Calu3 (cell line): ENCODE measurements around the gene CUZD1. TPM values are rescaled to one million over a fixed set of nuclear protein-coding genes. Genes with fewer than 3 reads are reported as not detected.

Source experiments
- BruUV-seq: library from RNA; stranded (reverse); fragments of 400-500 nt; replicated peaks from 2 replicates; lab custom pipeline; 2021; lab: Mats Ljungman, UMichigan
- CTCF ChIA-PET: fragments of 300-600 bp; sonication (Branson Sonifier 250); formaldehyde crosslinking; loops from one replicate; lab custom pipeline; 2022; ENCODE audit warnings: antibody characterized with exemption; lab: Charles Lee
- DNase-seq: peaks from one replicate; pipeline ENCODE4 v3.0.0; 2022
- H3K27ac Mint-ChIP-seq: one replicate; pipeline ENCODE4 v1.8.0; 2022; ENCODE audit warnings: mixed read lengths; ENCODE audit not compliant: unreplicated experiment
- H3K27me3 Mint-ChIP-seq: one replicate; pipeline ENCODE4 v1.8.0; 2022; ENCODE audit warnings: mixed read lengths; ENCODE audit not compliant: unreplicated experiment
- H3K36me3 Mint-ChIP-seq: one replicate; pipeline ENCODE4 v1.8.0; 2022; ENCODE audit warnings: mild to moderate bottlenecking, moderate library complexity, mixed read lengths; ENCODE audit not compliant: insufficient read depth, unreplicated experiment
- H3K4me1 Mint-ChIP-seq: one replicate; pipeline ENCODE4 v1.8.0; 2022; ENCODE audit warnings: mild to moderate bottlenecking, low read depth, mixed read lengths; ENCODE audit not compliant: unreplicated experiment
- H3K4me3 Mint-ChIP-seq: one replicate; pipeline ENCODE4 v1.8.0; 2022; ENCODE audit warnings: mild to moderate bottlenecking, low read depth, moderate library complexity, mixed read lengths; ENCODE audit not compliant: unreplicated experiment
- H3K9me3 Mint-ChIP-seq: one replicate; pipeline ENCODE4 v1.8.0; 2022; ENCODE audit warnings: low read depth, mixed read lengths; ENCODE audit not compliant: unreplicated experiment
- intact Hi-C: fragments of 100-400 bp; cut with micrococcal nuclease; formaldehyde crosslinking; loops from one replicate; pipeline ENCODE4 v1.10.0; 2022; ENCODE audit not compliant: unreplicated experiment
- total RNA-seq: library from RNA; stranded (reverse); gene quantifications from 2 replicates; pipeline ENCODE4 v1.2.3, GENCODE V29; 2022
- TF ChIP-seq, protein P1 (sequence below): fragments of 200-600 bp; IDR thresholded peaks from one replicate; pipeline ENCODE4 v1.8.0; 2022; ENCODE audit warnings: antibody characterized with exemption; ENCODE audit not compliant: unreplicated experiment

CUZD1 gene
- total RNA-seq, 1 experiment from 2014 or later: 1.5 TPM

DNA sequence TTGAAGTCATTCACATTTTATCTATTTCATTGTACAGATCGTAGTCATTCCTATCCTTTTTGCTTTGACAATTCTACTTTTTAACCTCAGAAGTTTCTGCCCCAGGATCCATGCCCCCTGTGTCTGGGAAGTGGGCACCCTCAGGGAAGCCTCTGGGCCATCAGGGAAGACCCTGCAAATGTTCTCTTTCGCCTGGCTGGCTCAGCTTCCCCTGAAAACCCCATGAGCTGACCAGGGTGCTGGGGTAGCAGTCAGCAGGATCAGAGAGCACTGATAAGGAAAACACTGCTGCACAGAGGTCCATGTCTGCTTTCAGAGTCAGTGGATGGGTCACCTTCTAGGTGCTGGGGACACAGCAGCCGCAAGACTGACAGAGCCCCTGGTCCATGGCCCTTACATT lies 23.8 kb downstream of the CUZD1 start:
- no TSS peak for BruUV-seq
- no peaks in the 10 kb centered on the region for H3K4me1 Mint-ChIP-seq
- H3K27me3 Mint-ChIP-seq: peaks cover 79% of the 10 kb centered on the region
- intact Hi-C loops: no loop called here
- H3K36me3 Mint-ChIP-seq: no peaks in the 10 kb centered on the region
- CTCF ChIA-PET: no interaction called here
- DNase-seq: no peak
- H3K9me3 Mint-ChIP-seq: no peaks in the 10 kb centered on the region
- H3K27ac Mint-ChIP-seq: no peak overlapping the region
- TF ChIP-seq, protein P1, sequence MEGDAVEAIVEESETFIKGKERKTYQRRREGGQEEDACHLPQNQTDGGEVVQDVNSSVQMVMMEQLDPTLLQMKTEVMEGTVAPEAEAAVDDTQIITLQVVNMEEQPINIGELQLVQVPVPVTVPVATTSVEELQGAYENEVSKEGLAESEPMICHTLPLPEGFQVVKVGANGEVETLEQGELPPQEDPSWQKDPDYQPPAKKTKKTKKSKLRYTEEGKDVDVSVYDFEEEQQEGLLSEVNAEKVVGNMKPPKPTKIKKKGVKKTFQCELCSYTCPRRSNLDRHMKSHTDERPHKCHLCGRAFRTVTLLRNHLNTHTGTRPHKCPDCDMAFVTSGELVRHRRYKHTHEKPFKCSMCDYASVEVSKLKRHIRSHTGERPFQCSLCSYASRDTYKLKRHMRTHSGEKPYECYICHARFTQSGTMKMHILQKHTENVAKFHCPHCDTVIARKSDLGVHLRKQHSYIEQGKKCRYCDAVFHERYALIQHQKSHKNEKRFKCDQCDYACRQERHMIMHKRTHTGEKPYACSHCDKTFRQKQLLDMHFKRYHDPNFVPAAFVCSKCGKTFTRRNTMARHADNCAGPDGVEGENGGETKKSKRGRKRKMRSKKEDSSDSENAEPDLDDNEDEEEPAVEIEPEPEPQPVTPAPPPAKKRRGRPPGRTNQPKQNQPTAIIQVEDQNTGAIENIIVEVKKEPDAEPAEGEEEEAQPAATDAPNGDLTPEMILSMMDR: no peak
- H3K4me3 Mint-ChIP-seq: no peak overlapping the region

DNA sequence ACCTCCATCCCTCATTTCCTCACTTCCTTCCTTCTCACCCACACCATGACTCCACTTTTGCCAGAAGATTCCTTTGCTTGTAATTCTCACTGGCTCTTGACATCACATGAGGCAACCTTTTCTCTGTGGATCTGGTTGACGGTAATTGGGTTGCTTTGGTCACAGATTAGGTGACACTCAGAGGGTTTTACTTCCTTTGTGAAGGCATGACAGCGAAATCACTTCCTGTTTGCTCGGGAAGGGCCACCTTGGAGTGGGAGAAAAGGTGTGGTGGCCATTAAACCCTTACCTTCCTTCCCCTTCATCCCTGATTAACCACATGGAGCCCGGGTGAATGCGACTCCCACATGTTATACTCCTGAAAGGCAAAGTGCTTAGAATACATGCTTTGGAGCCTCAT lies 30.2 kb downstream of the CUZD1 start:
- no peaks in the 10 kb centered on the region for H3K36me3 Mint-ChIP-seq

DNA sequence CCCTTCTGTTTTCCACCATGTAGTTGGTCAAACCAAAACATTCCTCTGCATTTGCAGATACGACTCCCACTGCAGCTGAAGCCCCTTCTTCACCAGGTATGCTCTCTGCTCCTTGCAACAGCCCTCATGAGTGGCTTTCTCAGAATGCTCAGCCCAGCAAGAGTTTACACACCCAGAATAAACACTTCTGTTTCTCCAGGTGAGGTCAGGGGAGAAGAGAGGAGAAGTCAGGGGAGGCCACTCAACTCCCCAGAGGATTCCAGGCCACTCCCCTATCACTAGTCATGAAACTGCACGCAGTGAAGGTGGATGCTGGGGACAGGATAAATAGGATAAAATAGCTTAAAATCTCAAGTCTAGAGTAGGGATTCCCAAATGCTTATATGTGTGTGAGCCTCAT lies 31.2 kb downstream of the CUZD1 start:
- H3K4me1 Mint-ChIP-seq: no peaks in the 10 kb centered on the region
- intact Hi-C loops: no loop called here
- BruUV-seq: no TSS peak
- H3K9me3 Mint-ChIP-seq: no peaks in the 10 kb centered on the region
- peaks cover 55% of the 10 kb centered on the region for H3K27me3 Mint-ChIP-seq
- TF ChIP-seq, protein P1: no peak
- no peak overlapping the region for H3K4me3 Mint-ChIP-seq
- CTCF ChIA-PET: no interaction called here
- DNase-seq: no peak
- no peak overlapping the region for H3K27ac Mint-ChIP-seq
- no peaks in the 10 kb centered on the region for H3K36me3 Mint-ChIP-seq

More for the DNA sequence above, 30.2 kb downstream of the CUZD1 start:
- BruUV-seq: no TSS peak
- intact Hi-C loops: no loop called here
- no peaks in the 10 kb centered on the region for H3K9me3 Mint-ChIP-seq
- DNase-seq: no peak
- CTCF ChIA-PET: no interaction called here
- TF ChIP-seq, protein P1: no peak
- H3K4me1 Mint-ChIP-seq: no peaks in the 10 kb centered on the region
- no peak overlapping the region for H3K27ac Mint-ChIP-seq
- no peak overlapping the region for H3K4me3 Mint-ChIP-seq
- peaks cover 65% of the 10 kb centered on the region for H3K27me3 Mint-ChIP-seq

DNA sequence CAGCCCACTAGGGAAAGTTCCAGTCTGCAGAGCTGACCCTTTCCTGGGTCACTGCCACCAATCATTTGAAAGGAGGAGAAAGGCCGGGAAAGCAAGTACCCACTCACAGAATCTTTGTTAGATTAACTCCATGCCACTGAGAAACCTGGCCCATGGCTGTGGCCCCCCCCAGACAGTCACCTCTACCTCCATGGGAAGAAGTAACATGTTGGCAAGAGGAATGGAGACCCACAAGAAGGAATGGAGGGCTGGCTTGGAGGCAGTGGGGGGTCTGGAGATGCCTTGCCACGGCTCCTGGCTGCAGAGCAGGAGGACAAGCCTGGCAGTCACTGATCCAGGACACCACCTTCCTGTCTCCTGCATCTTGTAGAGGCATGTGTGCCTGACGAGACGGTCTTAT lies 32.9 kb downstream of the CUZD1 start:
- Mint-ChIP-seq H3K27me3 (peaks cover 50% of the 10 kb centered on the region), H3K4me1 (no peaks in the 10 kb centered on the region), H3K9me3 (no peaks in the 10 kb centered on the region), H3K36me3 (no peaks in the 10 kb centered on the region), H3K4me3 (no peak overlapping the region), H3K27ac (no peak overlapping the region)
- intact Hi-C loops: no loop called here
- no peak for DNase-seq
- CTCF ChIA-PET: no interaction called here
- no TSS peak for BruUV-seq
- TF ChIP-seq, protein P1: no peak

DNA sequence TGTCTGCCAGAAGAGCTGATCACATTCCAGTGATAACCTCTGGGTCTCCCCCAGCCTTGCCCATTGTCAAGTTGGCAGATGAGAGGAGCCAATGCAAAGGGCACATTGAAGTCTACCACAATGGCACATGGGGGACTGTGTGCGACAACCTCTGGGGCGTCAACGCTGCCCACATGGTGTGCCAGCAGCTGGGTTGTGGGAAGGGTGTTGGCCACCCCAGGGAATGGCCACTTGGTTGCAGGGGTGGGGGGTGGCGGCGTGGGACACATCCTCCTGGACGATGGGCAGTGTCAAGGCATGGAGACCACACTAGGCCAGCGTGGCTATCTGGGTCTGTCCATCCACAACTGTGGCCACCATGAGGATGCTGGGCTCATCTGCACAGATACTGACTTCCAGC lies 43.4 kb downstream of the CUZD1 start:
- H3K9me3 Mint-ChIP-seq: no peaks in the 10 kb centered on the region
- H3K27me3 Mint-ChIP-seq: peaks cover 13% of the 10 kb centered on the region
- intact Hi-C loops: no loop called here
- H3K4me3 Mint-ChIP-seq: no peak overlapping the region
- TF ChIP-seq, protein P1: no peak
- CTCF ChIA-PET: no interaction called here
- H3K4me1 Mint-ChIP-seq: no peaks in the 10 kb centered on the region
- DNase-seq: no peak
- no peaks in the 10 kb centered on the region for H3K36me3 Mint-ChIP-seq
- no peak overlapping the region for H3K27ac Mint-ChIP-seq
- no TSS peak for BruUV-seq
